Activated B cell treated with CpG ODN at 0.5 μM for 24 hours (primary cell): ENCODE results near the gene ANKHD1. TPM values are rescaled to one million over a fixed set of nuclear protein-coding genes. Genes with fewer than 3 reads are reported as not detected.

Source experiments
- ATAC-seq: fragments of 200-7000 bp; cut with Tn5 transposase; one replicate; pipeline ENCODE4 v1.10.0; 2021; ENCODE audit warnings: low read depth, mild to moderate bottlenecking, moderate library complexity
- CTCF ChIA-PET: fragments of 350-600 bp; sonication (Branson Sonifier 250); formaldehyde crosslinking; loops from one replicate; lab custom pipeline; 2021; ENCODE audit warnings: antibody characterized with exemption; lab: Charles Lee
- POLR2A ChIA-PET: fragments of 350-600 bp; sonication (Branson Sonifier 250); formaldehyde crosslinking; loops from one replicate; lab custom pipeline; 2021; ENCODE audit warnings: antibody characterized with exemption; lab: Charles Lee
- DNase-seq: peaks from one replicate; pipeline ENCODE4 v3.0.0; 2022
- H3K27ac Mint-ChIP-seq: one replicate; pipeline ENCODE4 v1.8.0; 2020; ENCODE audit warnings: mixed read lengths
- H3K27me3 Mint-ChIP-seq: one replicate; pipeline ENCODE4 v1.8.0; 2021; ENCODE audit warnings: mixed read lengths
- H3K36me3 Mint-ChIP-seq: one replicate; pipeline ENCODE4 v1.8.0; 2021; ENCODE audit warnings: low read depth, mixed read lengths
- H3K4me1 Mint-ChIP-seq: one replicate; pipeline ENCODE4 v1.8.0; 2021; ENCODE audit warnings: mixed read lengths
- H3K4me3 Mint-ChIP-seq: one replicate; pipeline ENCODE4 v1.8.0; 2020; ENCODE audit warnings: mild to moderate bottlenecking, mixed read lengths
- H3K9me3 Mint-ChIP-seq: one replicate; pipeline ENCODE4 v1.8.0; 2020; ENCODE audit warnings: mixed read lengths
- intact Hi-C: fragments of 100-400 bp; cut with micrococcal nuclease; formaldehyde crosslinking; loops from one replicate; pipeline ENCODE4 v1.15.1; 2024
- total RNA-seq: library from RNA; stranded (reverse); gene quantifications from 2 replicates; pipeline ENCODE4 v1.2.3, GENCODE V29; 2022
- TF ChIP-seq, protein P1 (sequence below): fragments of 200-600 bp; IDR thresholded peaks from one replicate; pipeline ENCODE4 v1.8.0; 2022; ENCODE audit warnings: antibody characterized with exemption, mild to moderate bottlenecking

Gene ANKHD1
- total RNA-seq, 1 donor from 2014 or later: 187 TPM

DNA sequence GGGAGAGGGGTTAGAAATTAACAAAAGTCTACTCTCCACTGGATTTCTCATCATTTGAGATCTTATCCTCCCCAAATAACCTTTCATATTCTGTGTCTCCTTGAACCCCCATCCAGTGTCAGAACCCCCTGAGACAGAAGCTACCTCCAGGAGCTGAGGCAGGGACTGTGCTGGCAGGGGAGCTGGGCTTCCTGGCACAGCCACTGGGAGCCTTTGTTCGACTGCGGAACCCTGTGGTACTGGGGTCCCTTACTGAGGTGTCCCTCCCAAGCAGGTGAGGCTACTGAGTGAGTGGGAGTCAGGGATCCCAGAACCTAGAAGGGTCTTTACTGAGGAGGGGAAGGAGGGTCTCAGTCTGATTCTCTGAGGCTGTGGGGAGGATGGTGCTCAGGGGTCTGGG, 39.7 kb upstream of the ANKHD1 start:
- no peak overlapping the region for H3K4me3 Mint-ChIP-seq
- ChIA-PET CTCF (interaction anchor here (0.7 to 3.1 kb wide), 2 partner anchors 8 to 358 kb away, joined by 4 to 24 read pairs; no protein-coding TSS in a partner anchor), POLR2A (no interaction called here)
- no peaks in the 10 kb centered on the region for H3K9me3 Mint-ChIP-seq
- H3K36me3 Mint-ChIP-seq: no peaks in the 10 kb centered on the region
- DNase-seq: no peak
- peaks cover 15% of the 10 kb centered on the region for H3K4me1 Mint-ChIP-seq
- no peak overlapping the region for H3K27ac Mint-ChIP-seq
- intact Hi-C loops: loop anchor here (2.0 to 5.0 kb wide), 3 partner anchors 277 to 680 kb away; partner anchors contain the start of gene TMCO6
- ATAC-seq: no peak
- TF ChIP-seq, protein P1, sequence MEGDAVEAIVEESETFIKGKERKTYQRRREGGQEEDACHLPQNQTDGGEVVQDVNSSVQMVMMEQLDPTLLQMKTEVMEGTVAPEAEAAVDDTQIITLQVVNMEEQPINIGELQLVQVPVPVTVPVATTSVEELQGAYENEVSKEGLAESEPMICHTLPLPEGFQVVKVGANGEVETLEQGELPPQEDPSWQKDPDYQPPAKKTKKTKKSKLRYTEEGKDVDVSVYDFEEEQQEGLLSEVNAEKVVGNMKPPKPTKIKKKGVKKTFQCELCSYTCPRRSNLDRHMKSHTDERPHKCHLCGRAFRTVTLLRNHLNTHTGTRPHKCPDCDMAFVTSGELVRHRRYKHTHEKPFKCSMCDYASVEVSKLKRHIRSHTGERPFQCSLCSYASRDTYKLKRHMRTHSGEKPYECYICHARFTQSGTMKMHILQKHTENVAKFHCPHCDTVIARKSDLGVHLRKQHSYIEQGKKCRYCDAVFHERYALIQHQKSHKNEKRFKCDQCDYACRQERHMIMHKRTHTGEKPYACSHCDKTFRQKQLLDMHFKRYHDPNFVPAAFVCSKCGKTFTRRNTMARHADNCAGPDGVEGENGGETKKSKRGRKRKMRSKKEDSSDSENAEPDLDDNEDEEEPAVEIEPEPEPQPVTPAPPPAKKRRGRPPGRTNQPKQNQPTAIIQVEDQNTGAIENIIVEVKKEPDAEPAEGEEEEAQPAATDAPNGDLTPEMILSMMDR: no peak
- peaks cover 3% of the 10 kb centered on the region for H3K27me3 Mint-ChIP-seq

DNA sequence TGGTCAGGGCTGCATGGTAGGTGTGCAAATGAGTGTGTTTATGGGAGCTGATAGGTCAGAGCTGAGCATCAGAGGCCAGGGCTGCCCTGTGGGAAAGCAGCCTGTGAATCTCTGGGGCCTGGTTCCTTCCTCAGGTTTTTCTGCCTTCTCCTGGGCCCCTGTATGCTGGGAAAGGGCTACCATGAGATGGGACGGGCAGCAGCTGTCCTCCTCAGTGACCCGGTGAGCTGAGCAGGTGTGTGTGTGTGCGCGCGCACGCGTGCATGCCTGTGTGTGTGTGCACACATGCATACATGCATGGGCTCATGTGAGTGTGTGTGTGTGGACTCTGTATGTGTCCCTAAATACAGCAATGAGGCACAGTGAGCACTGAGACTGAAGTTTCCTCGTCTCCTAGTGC, 39.3 kb upstream of the ANKHD1 start:
- no peaks in the 10 kb centered on the region for H3K9me3 Mint-ChIP-seq
- H3K27ac Mint-ChIP-seq: no peak overlapping the region
- DNase-seq (no peak), ATAC-seq (no peak)
- TF ChIP-seq, protein P1: no peak
- peaks cover 3% of the 10 kb centered on the region for H3K27me3 Mint-ChIP-seq
- CTCF ChIA-PET: interaction anchor here (0.7 to 3.1 kb wide), 2 partner anchors 8 to 358 kb away, joined by 4 to 24 read pairs; no protein-coding TSS in a partner anchor
- no peak overlapping the region for H3K4me3 Mint-ChIP-seq
- H3K36me3 Mint-ChIP-seq: no peaks in the 10 kb centered on the region
- intact Hi-C loops: loop anchor here (2.0 to 5.0 kb wide), 3 partner anchors 276 to 680 kb away; partner anchors contain the start of gene TMCO6
- POLR2A ChIA-PET: no interaction called here
- peaks cover 12% of the 10 kb centered on the region for H3K4me1 Mint-ChIP-seq

DNA sequence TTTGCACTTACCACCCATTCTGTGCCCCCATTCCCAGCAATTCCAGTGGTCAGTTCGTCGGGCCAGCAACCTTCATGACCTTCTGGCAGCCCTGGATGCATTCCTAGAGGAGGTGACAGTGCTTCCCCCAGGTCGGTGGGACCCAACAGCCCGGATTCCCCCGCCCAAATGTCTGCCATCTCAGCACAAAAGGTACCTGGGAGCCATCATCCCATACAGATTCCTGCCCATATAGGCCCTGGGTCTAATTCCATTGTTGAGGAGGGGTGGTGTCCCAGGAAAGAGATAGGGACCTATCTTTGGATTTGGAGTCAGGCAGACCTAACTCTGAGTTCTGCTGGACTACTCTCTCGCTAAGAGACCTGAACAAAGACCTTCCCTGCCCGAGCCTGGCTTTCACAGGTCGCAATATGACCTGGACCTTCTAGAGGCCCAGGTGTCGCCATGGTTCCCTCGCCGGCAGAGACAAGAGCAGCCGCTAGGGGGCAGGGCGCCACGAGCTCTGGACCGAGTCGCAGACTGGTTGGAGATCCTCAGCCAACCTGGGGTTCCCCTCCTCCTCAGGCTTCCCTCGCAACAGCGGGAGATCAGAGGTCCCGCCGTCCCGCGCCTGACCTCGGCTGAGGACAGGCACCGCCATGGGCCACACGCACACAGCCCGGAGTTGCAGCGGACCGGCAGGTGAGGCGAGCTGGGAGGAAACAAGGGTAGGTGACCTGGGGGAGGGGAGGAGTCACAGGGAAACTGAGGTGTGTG, 38.6 kb upstream of the ANKHD1 start:
- POLR2A ChIA-PET: interaction anchor here (1.2 to 1.4 kb wide), 2 partner anchors 19 to 39 kb away, joined by 3 read pairs; partner anchors contain the start of gene ANKHD1
- no peaks in the 10 kb centered on the region for H3K9me3 Mint-ChIP-seq

GRCh38 chr5:140363631-140364471, 37.8 kb upstream of the ANKHD1 start:
- Mint-ChIP-seq H3K4me1 (peaks cover 6% of the 10 kb centered on the region), H3K4me3 (peak overlapping the region; percentile 76), H3K27me3 (no peaks in the 10 kb centered on the region), H3K27ac (no peak overlapping the region), H3K9me3 (no peaks in the 10 kb centered on the region), H3K36me3 (no peaks in the 10 kb centered on the region)
- TF ChIP-seq, protein P1: no peak
- DNase-seq: no peak
- ATAC-seq: no peak
- POLR2A ChIA-PET: interaction anchor here (1.2 to 1.4 kb wide), 2 partner anchors 19 to 38 kb away, joined by 3 read pairs; partner anchors contain the start of gene ANKHD1
- intact Hi-C loops: loop anchor here (2.0 to 5.0 kb wide), 3 partner anchors 275 to 678 kb away; partner anchors contain the start of gene TMCO6
- CTCF ChIA-PET: interaction anchor here (0.6 to 3.1 kb wide), 14 partner anchors 10 to 511 kb away, joined by 3 to 24 read pairs (median 4); partner anchors contain the start of gene HBEGF

More for the DNA sequence above, 38.6 kb upstream of the ANKHD1 start:
- DNase-seq (peak; percentile 70), ATAC-seq (peak; percentile 96)
- Mint-ChIP-seq H3K4me3 (peak overlapping the region; percentile 76), H3K27ac (no peak overlapping the region), H3K27me3 (no peaks in the 10 kb centered on the region), H3K4me1 (peaks cover 6% of the 10 kb centered on the region), H3K36me3 (no peaks in the 10 kb centered on the region)
- TF ChIP-seq, protein P1: peak; percentile 70
- CTCF ChIA-PET: interaction anchor here (0.6 to 3.1 kb wide), 14 partner anchors 9 to 510 kb away, joined by 3 to 24 read pairs (median 4); partner anchors contain the start of gene HBEGF
- intact Hi-C loops: loop anchor here (2.0 to 5.0 kb wide), 3 partner anchors 276 to 679 kb away; partner anchors contain the start of gene TMCO6
